GM18907 (cell line): ENCODE data around the gene INO80D.
A peak's percentile ranks its signal among the peaks of the same experiment; 100 is the strongest.

Experiments
- ATAC-seq: cut with Tn5 transposase; IDR thresholded peaks from one replicate; pipeline ENCODE4 v1.9.1; 2021; ENCODE audit warnings: mild to moderate bottlenecking, moderate library complexity; ENCODE audit not compliant: unreplicated experiment

INO80D gene

DNA sequence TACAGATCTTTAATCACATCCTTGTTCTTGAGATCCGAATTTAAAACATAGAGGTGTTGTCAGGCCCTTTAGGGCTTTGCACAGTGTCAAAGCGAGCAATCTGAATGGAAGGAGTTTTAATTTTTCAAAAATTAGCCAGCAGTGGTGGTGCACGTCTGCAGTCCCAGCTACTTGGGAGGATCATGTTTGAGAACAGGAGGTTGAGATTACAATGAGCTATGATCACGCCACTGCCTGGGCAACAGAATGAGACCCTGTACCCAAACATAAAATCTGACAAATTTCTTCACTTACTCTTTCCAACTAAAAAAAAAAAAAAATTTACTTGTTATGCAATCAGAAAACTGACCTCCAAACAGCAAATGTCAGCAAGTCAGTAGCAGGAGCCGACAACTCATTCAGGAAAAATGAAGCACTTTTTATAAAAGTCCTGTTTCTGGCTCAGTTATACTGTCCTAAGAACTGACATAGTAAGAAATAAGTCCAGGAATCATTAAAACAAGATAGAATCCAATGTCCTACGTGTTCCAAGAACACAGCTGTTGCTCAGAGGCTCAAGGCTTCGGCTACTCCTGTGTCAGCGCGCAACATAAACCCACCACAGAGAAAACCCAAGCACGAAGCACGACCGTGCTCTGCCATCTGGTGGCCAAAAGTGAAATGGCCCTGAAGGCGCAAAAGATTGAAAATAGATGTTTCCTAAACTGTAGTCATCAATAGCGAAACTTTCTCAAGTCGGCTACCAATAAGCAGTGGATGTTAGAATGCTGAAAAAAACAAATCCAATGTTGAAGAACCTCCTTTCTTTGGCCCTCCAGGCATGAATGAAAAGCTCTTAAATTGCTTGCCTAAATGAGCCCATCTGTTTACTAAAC, 138.1 kb downstream of the INO80D start:
- ATAC-seq: peak; percentile 90

DNA sequence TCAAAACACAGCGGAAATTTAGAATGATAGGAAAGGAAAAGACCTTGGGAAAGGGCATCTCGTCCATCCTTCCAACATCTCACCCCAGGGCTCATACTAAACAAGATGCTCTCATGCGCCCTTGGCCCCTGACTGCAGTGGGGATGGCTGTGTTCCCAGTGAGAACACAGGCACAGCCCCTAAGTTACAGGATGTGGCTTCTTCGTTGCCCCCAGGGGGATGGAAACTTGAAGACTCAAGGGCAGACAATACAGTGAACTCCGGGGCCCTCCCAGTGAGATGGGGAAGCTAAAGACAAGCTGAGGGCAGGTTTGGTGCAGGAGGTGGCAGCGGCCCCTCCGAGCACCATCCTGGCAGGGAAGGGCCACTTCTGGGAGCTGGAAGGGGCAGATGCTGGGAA, 139.7 kb downstream of the INO80D start:
- ATAC-seq: no peak
